Right atrium auricular region (tissue), 2 donors: ENCODE measurements around the gene CEP112. TPM values are rescaled to one million over a fixed set of nuclear protein-coding genes. Genes with fewer than 3 reads are reported as not detected.

Experiments
- DNase-seq: peaks from one replicate; pipeline ENCODE4 v3.0.0-alpha.2; 2019; ENCODE audit warnings: low spot score
- H3K27ac ChIP-seq, 2 donors: fragments of 200-600 bp; sonication (generic); 1 replicate in 1 of 2; 2 replicates in 1 of 2; pipeline ENCODE4 v1.5.1; 2016 to 2019
- H3K27me3 ChIP-seq, 2 donors: fragments of 200-600 bp; sonication (generic); one replicate each; pipeline versions ENCODE4 v1.5.1 to v1.6.0; 2017 to 2019
- H3K36me3 ChIP-seq: fragments of 200-600 bp; sonication (generic); one replicate; pipeline ENCODE4 v1.5.1; 2016
- H3K4me1 ChIP-seq, 2 donors: fragments of 200-600 bp; sonication (generic); one replicate each; pipeline versions ENCODE4 v1.5.1 to v1.6.0; 2017 to 2019
- H3K4me3 ChIP-seq, 2 donors: fragments of 200-600 bp; sonication (generic); 1 replicate in 1 of 2; 2 replicates in 1 of 2; pipeline ENCODE4 v1.5.1; 2017 to 2019; ENCODE audit warnings: mild to moderate bottlenecking in 1 of 2, moderate library complexity in 1 of 2
- H3K9me3 ChIP-seq, 2 donors: fragments of 200-600 bp; sonication (generic); one replicate each; pipeline ENCODE4 v1.5.1; 2019
- CTCF ChIP-seq, 2 donors: fragments of 200-600 bp; sonication (generic); IDR thresholded peaks; one replicate each; pipeline ENCODE4 v1.5.1; 2019; ENCODE audit warnings: antibody characterized with exemption in 2 of 2
- total RNA-seq, 2 donors: library from RNA; depleted of rRNA; stranded (reverse); fragments of >200 nt; gene quantifications; one replicate each; pipeline ENCODE4 v1.1.0, GENCODE V29; 2016

Gene CEP112
- total RNA-seq, 2 donors from 2014 or later: 8.1 to 11.2 TPM

GRCh38 chr17:66227212-66228045 is 35.5 kb upstream of the CEP112 start:
- H3K4me3 ChIP-seq: no peak overlapping the region
- H3K4me1 ChIP-seq: no peaks in the 10 kb centered on the region
- H3K27ac ChIP-seq: no peak overlapping the region
- H3K9me3 ChIP-seq: no peaks in the 10 kb centered on the region
- no peak for TF ChIP-seq CTCF (IDR thresholded peaks at IDR 0.05)
- no peaks in the 10 kb centered on the region for H3K27me3 ChIP-seq
- H3K36me3 ChIP-seq: no peaks in the 10 kb centered on the region
- no peak for DNase-seq

- DNase-seq: no peak
- Histone ChIP-seq H3K36me3 (no peaks in the 10 kb centered on the region), H3K4me1 (no peaks in the 10 kb centered on the region), H3K4me3 (no peak overlapping the region), H3K27me3 (no peaks in the 10 kb centered on the region), H3K9me3 (no peaks in the 10 kb centered on the region), H3K27ac (no peak overlapping the region)
- no peak for TF ChIP-seq CTCF (IDR thresholded peaks at IDR 0.05)
These were observed 30.9 kb upstream of the CEP112 start for GRCh38 chr17:66222798-66223350.

- Histone ChIP-seq H3K4me1 (no peaks in the 10 kb centered on the region), H3K36me3 (no peaks in the 10 kb centered on the region), H3K4me3 (no peak overlapping the region), H3K27ac (no peak overlapping the region), H3K27me3 (no peaks in the 10 kb centered on the region), H3K9me3 (no peaks in the 10 kb centered on the region)
- DNase-seq: no peak
- TF ChIP-seq CTCF (IDR thresholded peaks at IDR 0.05): no peak
These were observed 30.0 kb upstream of the CEP112 start for GRCh38 chr17:66221755-66222530.

GRCh38 chr17:66221343-66221742 is 29.4 kb upstream of the CEP112 start:
- no peak for TF ChIP-seq CTCF (IDR thresholded peaks at IDR 0.05)
- H3K27me3 ChIP-seq: no peaks in the 10 kb centered on the region
- no peaks in the 10 kb centered on the region for H3K36me3 ChIP-seq
- no peaks in the 10 kb centered on the region for H3K4me1 ChIP-seq
- H3K27ac ChIP-seq: no peak overlapping the region
- H3K9me3 ChIP-seq: no peaks in the 10 kb centered on the region
- DNase-seq: no peak
- H3K4me3 ChIP-seq: no peak overlapping the region

- Histone ChIP-seq H3K27me3 (no peaks in the 10 kb centered on the region), H3K36me3 (no peaks in the 10 kb centered on the region), H3K9me3 (no peaks in the 10 kb centered on the region), H3K27ac (no peak overlapping the region), H3K4me3 (no peak overlapping the region), H3K4me1 (no peaks in the 10 kb centered on the region)
- DNase-seq: no peak
- TF ChIP-seq CTCF (IDR thresholded peaks at IDR 0.05): no peak
These were observed 28.3 kb upstream of the CEP112 start for GRCh38 chr17:66220079-66220835.
